MG63 (cell line): ENCODE results near the gene KIRREL3. TPM values are rescaled to one million over a fixed set of nuclear protein-coding genes. Genes with fewer than 3 reads are reported as not detected.

ENCODE experiments used
- DNase-seq: peaks from one replicate; pipeline ENCODE4 v3.0.0-alpha.2; 2020
- H3K27me3 ChIP-seq: fragments of 250-450 bp; sonication (Bioruptor Pico); 2 replicates; pipeline ENCODE4 v1.5.1; 2020; ENCODE audit warnings: mild to moderate bottlenecking, moderate library complexity
- H3K36me3 ChIP-seq: fragments of 250-450 bp; sonication (Bioruptor Pico); 2 replicates; pipeline ENCODE4 v1.5.1; 2020; ENCODE audit warnings: mild to moderate bottlenecking, moderate library complexity
- H3K4me3 ChIP-seq: fragments of 250-450 bp; sonication (Bioruptor Pico); 2 replicates; pipeline ENCODE4 v1.5.1; 2020; ENCODE audit warnings: mild to moderate bottlenecking, moderate library complexity
- H3K9me3 ChIP-seq: fragments of 250-450 bp; sonication (Bioruptor Pico); 2 replicates; pipeline ENCODE4 v1.5.1; 2020; ENCODE audit warnings: mild to moderate bottlenecking, moderate library complexity
- total RNA-seq: library from RNA; depleted of rRNA; stranded (reverse); fragments of >200 nt; shearing (Covaris generic); gene quantifications from 2 replicates; pipeline ENCODE4 v1.2.3, GENCODE V29; 2014; ENCODE audit warnings: low replicate concordance

KIRREL3 gene
- total RNA-seq, 1 experiment from 2014 or later: 11.7 TPM

DNA sequence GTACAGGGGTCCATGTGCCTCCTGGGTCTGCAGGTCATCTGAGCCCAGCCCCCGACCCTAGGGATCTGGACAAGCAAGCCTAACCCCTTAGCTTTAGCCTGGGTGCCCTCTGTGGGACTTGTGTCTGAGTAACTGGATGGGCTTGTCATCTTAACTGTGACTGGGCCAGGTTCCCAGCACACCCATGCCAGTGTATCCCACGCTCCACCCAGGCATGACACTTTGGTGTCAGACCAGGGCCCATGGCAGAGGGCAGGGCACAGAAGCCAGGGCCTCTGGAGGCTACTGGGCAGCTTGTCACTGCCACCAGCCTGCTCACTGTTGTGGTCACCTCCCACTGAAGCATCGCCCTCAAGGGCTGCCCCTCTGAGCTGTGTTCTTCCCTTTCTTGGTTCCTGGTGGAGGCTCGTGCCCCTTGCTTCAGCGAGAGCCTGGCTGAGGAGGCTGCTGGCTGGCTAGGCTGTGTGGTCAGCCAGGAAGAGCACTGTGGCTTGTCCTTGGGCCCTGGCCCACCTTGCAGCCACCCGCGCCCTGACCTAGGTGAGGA is 564.3 kb downstream of the KIRREL3 start:
- Histone ChIP-seq H3K9me3 (no peaks in the 10 kb centered on the region), H3K27me3 (no peaks in the 10 kb centered on the region; the same call in 1 of the 2 replicates), H3K4me3 (no peak overlapping the region), H3K36me3 (peaks cover 4% of the 10 kb centered on the region; the same call in 1 of the 2 replicates)
- DNase-seq: no peak

DNA sequence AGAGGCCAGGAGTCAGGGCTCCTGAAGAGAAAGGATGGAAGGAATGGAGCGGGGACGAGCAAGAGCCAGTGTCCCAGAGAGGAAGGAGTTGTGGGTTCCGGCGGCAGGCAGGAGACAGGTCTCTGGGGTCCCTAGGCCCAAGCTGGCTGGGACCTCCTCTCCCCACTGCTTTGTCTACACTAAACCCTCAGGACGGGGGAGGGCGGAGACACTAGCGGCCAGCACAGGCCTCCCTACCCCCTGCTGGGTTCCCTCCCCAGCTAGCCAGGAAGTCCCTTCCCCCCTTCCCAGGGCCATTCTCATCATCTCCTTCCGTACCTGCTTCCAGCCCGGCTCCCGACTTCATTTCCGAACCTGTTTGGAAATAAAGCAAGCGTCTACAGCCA is 565.6 kb downstream of the KIRREL3 start:
- H3K4me3 ChIP-seq: no peak overlapping the region
- no peaks in the 10 kb centered on the region; the same call in 1 of the 2 replicates for H3K27me3 ChIP-seq
- DNase-seq: no peak
- H3K36me3 ChIP-seq: peaks cover 4% of the 10 kb centered on the region; the same call in 1 of the 2 replicates
- no peaks in the 10 kb centered on the region for H3K9me3 ChIP-seq

DNA sequence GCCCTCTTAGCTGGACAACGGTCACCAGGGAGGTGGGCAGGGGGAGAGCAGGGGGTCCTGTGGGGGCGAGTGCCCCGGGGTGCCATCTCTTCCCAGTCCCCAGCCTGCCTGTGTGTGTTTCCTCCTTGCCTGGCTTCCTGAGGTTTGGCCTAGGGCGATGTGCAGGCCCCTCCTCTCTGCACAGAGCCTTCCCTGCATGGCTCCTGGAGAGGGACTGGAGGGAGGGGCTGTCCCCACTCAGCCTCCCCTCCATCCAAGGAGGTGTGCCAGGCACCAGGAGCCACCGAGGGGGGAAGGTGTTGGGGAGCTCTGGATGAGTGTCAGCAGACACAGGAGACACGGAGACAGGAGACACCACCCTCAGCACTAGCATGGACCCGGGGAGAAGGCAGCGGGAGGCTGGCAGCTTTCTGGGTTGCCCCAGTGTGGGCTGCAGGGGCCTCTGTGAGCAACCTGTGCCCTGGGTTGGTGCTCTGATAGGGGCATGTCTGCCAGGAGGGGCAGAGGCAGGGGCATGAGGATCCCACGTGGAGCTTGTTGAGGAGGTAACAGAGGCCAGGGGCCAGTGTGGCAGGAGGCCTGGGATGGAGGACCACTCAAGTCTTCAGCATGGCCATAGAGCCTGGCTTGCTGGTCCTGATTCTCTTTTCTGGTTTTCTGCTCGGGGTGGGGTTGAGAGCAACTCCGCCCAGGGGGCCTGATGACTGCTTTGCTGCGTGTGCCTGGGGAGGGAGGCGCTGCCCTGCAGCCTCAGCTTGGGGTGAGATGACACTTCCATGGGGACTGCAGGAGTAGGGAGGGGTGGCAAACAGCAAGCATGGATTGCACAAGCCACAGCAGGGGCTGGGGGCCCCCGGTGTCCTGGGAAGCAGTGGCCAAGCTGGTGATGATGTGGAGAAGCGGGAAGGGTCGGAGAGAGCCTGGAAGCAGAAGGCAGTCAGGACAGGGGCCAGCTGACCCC is 566.3 kb downstream of the KIRREL3 start:
- no peaks in the 10 kb centered on the region for H3K9me3 ChIP-seq
- H3K27me3 ChIP-seq: no peaks in the 10 kb centered on the region; the same call in 1 of the 2 replicates
- peaks cover 4% of the 10 kb centered on the region; the same call in 1 of the 2 replicates for H3K36me3 ChIP-seq

DNA sequence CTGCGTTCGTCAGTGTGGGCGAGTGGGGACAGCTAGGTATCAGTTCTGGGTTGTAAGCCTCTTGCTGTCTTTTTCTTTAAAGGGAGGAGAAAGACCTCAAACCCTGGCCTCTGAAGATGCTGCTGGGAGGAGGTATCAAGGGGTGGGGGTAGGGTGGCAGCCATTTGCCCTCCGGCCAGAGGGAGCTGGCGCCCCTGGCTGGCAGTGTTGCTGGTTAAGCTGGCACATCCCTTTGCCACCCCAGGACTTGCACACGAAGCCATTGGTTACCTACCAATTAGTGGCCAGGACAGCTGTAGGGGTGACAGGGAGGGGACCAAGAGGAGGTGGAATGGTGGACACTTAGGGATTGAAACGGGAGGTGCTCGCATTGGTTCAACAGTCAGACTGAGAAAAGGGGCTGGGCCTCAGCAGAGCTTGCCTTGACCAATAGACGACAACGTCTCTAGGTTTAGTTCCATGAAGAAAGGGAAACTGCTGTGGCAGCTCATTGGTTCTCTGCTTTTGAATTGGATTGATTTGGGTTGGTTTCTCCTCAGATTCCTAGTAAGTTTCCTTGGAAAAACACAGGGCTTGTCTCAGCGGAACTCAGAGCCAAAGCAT is 567.2 kb downstream of the KIRREL3 start:
- no peak for DNase-seq
- Histone ChIP-seq H3K36me3 (peaks cover 4% of the 10 kb centered on the region; the same call in 1 of the 2 replicates), H3K27me3 (no peaks in the 10 kb centered on the region; the same call in 1 of the 2 replicates), H3K4me3 (no peak overlapping the region), H3K9me3 (no peaks in the 10 kb centered on the region)

More for the DNA sequence above, 566.3 kb downstream of the KIRREL3 start:
- no peak overlapping the region for H3K4me3 ChIP-seq
- DNase-seq: no peak

DNA sequence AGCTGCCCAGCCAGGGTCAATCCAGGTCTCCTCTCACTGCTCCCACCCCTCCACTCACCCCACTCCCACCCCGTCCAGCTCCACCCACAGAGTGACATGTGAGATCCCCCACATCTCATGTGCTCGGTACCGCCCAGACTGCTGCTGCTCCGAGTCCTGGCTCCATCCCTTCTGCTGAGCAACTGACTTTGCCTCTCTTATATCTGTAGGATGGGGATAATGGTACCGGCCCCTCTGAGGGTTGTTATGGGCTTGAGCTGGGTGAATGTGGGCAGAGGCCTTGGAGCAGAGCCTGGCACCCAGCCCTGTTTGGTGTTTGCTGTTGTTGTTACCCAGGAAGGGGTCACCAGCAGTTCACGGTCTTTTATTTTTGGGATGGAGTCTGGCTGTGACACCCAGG is 568.0 kb downstream of the KIRREL3 start:
- Histone ChIP-seq H3K4me3 (no peak overlapping the region), H3K36me3 (peaks cover 4% of the 10 kb centered on the region; the same call in 1 of the 2 replicates), H3K27me3 (no peaks in the 10 kb centered on the region; the same call in 1 of the 2 replicates), H3K9me3 (no peaks in the 10 kb centered on the region)
- DNase-seq: no peak

DNA sequence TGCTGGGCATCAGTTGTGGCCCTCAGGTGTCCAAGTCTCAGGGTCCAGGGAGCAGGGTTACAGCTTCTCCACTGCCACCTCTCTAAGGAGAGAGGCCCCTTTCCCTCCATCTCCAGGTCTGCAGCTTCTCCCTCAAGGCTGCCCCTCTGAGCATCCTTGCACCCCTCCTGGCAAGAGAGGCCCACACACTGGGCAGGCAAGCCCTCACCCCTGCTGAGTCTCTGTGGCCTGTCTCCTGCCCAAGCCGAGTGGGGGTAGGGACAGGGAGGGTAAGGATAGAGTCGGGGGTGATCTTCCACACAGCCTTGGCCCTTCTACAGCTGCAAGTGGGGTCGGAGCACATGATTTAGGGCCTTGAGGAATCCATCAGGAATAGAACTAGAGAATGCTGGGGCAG is 568.5 kb downstream of the KIRREL3 start:
- DNase-seq: no peak
- Histone ChIP-seq H3K9me3 (no peaks in the 10 kb centered on the region), H3K36me3 (peaks cover 1% of the 10 kb centered on the region; the same call in 1 of the 2 replicates), H3K4me3 (no peak overlapping the region), H3K27me3 (no peaks in the 10 kb centered on the region; the same call in 1 of the 2 replicates)

DNA sequence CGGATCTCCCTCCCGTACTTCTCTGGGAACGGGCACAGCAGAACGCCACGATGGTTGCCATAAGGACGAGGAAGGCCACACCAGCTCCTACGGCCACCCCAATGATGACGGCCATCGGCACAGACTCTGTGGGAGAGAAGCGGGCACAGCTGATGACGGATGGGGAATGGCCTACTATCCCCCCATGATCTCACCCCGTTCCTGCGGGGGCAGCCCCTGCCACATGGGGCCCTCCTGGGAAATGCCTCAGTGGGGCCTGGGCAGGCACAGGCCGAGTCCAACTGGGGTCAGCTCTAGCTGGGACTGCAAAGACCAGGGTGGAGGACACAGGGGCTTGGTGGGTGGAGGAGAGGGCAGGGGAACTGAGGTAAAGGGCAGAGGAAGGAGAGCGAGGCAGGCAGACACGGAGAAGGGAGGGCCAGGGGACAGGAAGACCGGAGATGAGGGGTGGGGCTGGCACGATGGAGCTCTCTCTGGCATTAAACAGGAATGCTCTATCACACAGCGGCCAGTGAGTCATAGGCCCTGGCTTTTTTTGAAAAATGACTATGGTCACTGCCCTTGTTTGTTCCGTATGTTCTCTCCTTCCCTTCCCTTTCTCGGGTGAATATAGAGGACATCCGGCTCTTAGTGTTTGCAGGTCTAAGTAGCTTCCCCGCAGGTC is 569.0 kb downstream of the KIRREL3 start:
- no peaks in the 10 kb centered on the region for H3K36me3 ChIP-seq
- H3K9me3 ChIP-seq: no peaks in the 10 kb centered on the region
- DNase-seq: peak; percentile 91
- no peak overlapping the region for H3K4me3 ChIP-seq
- no peaks in the 10 kb centered on the region; the same call in 1 of the 2 replicates for H3K27me3 ChIP-seq

DNA sequence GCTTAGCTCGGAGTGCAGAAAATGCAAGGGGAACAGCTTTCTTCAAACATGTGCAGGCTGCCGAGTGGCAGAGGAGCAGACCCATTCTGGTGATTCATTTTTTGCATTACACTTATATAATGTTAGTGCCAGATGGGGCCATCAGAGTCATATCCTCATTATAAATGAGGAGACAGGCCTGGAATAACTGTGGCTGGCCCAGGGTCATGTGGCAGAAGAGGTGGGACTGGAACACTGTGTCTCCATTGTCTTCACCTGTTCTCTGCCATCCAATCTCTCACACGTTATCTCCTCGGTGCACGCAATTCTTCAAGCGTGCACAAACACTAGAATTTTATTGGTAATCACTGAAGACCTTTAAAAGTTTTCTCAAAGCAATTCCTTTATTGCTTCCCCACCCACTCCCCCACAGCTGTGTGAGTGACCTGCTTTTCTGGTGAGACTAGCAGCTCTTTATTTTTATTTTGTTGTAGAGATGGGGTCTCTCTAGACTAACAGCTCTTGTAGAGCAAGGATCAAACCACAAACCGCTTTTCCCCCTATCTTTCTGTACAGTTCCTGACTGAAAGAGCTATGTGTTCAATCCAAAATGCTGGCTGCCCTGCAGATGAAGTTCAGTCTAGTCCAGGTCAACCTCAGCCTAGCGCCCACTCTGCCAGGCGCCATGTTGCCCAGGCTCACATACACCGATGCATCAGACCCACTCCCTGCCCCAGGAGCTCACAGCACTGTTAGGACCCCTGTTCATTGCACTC is 569.8 kb downstream of the KIRREL3 start:
- Histone ChIP-seq H3K27me3 (no peaks in the 10 kb centered on the region; the same call in 1 of the 2 replicates), H3K9me3 (no peaks in the 10 kb centered on the region), H3K36me3 (0 out of 2 replicates have a peak, but pooled peaks cover 3% of the 10 kb centered on the region), H3K4me3 (no peak overlapping the region)
- peak; percentile 30 for DNase-seq

DNA sequence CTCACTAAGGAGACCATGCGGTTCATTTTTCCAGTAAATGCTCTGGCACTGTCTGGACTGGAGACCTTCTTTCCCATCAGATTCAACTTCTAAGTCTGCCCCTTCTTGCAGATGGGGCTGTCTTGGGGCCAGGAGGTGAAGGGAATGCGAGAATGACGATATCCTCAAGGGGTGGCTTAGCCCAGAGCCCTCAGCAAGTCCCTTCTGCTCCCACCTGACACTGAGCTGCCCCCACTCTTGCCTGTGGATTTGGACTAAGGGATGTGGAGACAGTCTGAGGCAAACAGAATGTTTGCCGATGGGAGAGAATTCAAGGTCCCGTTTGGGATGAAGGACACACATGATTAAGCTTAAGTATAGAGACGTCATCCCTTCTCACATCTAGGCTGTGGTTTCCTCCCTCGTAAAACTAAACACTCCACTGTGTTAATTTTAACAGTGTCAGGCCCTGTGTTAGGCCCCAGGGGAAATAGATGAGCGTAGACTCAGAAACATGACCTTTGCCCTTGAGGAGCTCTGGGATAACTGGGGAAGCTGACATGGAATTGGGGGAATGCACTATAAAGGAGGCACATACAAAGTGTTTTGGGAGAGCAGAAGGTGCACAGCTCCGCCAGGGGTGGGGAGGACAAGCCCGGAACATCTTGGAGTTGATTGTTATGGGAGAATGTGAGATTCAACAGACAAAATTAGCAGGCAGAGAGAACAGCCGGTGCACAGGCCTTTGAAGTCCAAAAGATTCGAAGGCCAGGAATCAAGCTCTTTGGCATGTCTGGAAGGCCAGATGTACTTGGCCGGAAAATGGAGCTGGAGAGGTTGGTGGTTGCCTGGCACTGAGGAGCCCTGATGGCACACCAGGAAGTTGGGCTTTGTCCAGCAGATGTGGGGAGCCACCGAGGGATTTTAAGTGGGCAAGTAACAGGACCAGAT is 573.5 kb downstream of the KIRREL3 start:
- Histone ChIP-seq H3K27me3 (no peaks in the 10 kb centered on the region; the same call in 1 of the 2 replicates), H3K9me3 (no peaks in the 10 kb centered on the region), H3K4me3 (no peak overlapping the region), H3K36me3 (0 out of 2 replicates have a peak, but pooled peaks cover 3% of the 10 kb centered on the region)
- DNase-seq: peak; percentile 66

DNA sequence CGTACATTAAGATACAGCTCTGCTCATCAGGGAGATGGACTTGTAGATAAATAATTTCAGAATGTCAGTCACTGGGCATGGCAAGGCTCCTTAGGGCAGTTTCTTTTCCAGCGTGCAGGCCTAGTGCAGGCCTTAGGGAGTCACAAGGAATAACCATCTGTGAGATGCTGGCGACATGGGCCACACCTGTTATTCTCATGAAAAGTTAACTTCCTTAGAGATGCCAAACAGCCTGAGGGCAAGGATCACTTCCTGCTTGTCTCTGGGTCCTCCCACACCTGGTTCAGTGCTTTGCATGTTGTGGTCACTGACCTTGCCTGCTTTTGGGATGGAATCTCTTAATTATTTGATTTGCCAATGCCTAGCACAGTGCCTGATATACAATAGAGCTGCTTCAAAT is 574.5 kb downstream of the KIRREL3 start:
- DNase-seq: no peak
- Histone ChIP-seq H3K36me3 (peaks cover 3% of the 10 kb centered on the region; the same call in 1 of the 2 replicates), H3K9me3 (no peaks in the 10 kb centered on the region), H3K4me3 (no peak overlapping the region), H3K27me3 (no peaks in the 10 kb centered on the region)

DNA sequence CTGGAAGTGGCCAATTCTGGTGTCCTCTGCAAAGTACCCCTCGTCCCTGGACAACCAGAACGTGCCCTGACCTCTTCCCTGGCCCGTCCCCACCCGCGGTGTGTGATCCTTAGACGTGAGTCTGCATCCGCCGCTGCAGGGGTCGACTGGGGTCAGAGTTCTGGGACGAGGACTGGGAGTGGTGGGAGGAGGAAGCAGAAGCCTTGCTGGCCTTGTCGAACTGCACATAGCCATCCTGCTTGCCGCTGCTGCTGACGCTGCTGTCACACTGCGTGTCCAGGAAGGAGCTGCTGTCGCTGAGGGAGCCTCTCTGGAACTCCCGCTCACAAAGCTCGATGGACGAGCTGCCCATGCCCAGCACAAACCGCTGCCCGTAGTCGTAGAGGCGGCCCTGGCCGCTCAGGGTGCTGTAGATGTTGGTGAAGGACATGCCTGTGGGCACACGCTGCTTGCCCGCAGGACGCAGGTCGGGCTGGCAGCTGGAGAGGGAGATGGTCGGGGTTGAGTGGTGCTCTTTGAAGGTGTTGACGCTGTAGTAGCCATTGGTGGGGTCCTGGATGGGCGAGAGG is 576.0 kb downstream of the KIRREL3 start:
- no peaks in the 10 kb centered on the region for H3K9me3 ChIP-seq
- H3K4me3 ChIP-seq: no peak overlapping the region
- H3K36me3 ChIP-seq: peaks cover 6% of the 10 kb centered on the region; the same call in 1 of the 2 replicates
- no peak for DNase-seq
- H3K27me3 ChIP-seq: no peaks in the 10 kb centered on the region

DNA sequence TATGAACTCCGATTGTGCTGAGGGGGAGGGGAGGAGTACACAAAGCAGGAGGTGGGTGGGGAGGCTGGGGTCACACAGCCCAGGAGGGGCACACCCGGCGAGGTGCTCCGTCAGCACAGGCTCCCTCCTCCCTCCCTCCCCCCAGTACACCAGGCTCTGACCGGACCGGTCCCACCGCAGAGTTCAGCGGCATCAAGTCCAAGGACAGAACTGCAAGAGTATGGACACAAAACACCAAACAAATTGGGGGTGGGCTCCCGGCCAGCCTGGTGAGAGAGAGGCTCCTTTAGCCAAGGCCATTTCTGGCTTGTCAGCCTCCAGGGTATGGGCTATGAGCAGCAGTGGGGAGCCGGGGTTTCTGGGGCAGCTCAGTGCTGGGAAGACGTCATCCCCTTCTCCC is 576.8 kb downstream of the KIRREL3 start:
- Histone ChIP-seq H3K9me3 (no peaks in the 10 kb centered on the region), H3K4me3 (no peak overlapping the region), H3K36me3 (peaks cover 6% of the 10 kb centered on the region; the same call in 1 of the 2 replicates), H3K27me3 (no peaks in the 10 kb centered on the region)
- no peak for DNase-seq

DNA sequence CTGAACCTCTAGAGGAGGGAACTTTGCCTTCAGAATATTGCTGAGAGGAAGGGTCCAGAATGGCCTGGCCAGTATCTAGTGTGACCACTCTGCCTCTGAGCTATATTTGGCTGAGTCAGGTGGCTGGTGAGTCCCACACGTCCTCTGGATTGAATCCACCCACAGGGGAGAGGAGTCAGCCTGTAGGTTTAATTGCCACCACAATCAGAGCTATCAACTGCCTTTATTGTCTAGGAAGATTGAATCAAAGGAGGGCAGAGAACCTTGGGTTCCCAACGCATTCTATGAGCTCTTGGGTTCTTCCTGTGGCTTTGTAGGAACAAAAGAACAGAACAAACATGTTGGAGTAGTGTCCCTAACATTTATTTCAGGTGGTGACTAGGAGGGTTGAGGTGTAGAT is 577.4 kb downstream of the KIRREL3 start:
- Histone ChIP-seq H3K4me3 (no peak overlapping the region), H3K36me3 (peaks cover 8% of the 10 kb centered on the region; the same call in 1 of the 2 replicates), H3K27me3 (no peaks in the 10 kb centered on the region), H3K9me3 (no peaks in the 10 kb centered on the region)
- DNase-seq: no peak

DNA sequence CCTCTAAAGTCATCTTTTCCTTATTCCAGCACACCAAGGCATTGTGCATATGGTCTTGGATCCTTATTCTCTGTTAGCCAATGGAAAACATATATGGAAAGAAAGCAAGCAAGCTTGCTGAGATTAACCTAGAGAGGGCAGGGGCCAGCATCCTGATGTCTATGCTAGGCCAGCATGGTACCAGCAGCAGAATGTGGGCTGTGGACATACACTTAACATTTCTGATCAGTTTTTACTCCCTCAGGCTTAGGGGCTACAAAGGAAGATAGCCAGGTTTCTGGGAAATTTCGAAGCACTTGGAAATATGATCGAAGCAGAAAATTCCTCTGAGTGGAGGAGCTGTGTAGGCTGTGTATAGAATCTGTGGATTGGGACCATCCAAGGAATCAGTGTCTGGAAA is 578.1 kb downstream of the KIRREL3 start:
- Histone ChIP-seq H3K4me3 (no peak overlapping the region), H3K27me3 (no peaks in the 10 kb centered on the region), H3K9me3 (no peaks in the 10 kb centered on the region), H3K36me3 (peaks cover 13% of the 10 kb centered on the region; the same call in 1 of the 2 replicates)
- no peak for DNase-seq
